GM21447 (cell line): ENCODE results near the gene FAM131A.

Experiments
- ATAC-seq: cut with Tn5 transposase; IDR thresholded peaks from one replicate; pipeline ENCODE4 v1.9.1; 2021; ENCODE audit not compliant: unreplicated experiment

FAM131A gene

DNA sequence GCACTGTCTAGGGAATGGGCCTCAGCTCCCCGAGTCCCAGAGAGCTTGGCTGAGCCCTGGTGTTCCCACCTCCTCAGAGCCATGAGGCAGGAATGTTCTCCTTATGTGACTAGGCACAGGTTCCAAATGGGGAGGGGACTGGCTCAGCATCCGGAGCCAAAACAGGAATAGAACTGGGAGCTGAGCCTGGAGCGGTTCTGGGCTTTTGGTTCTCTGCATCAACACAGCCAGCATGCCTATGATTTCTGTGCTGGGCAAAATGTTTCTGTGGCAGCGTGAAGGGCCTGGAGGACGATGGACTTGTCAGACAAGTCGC, at the start of gene FAM131A:
TSS of gene FAM131A (plus strand) at position 202 of the 316 bp plus-strand sequence. CDS start at position 233, 31 bp downstream.
- no peak for ATAC-seq

- no peak for ATAC-seq
These were observed 47.9 kb upstream of the FAM131A start for GRCh38 chr3:184289426-184289938.

DNA sequence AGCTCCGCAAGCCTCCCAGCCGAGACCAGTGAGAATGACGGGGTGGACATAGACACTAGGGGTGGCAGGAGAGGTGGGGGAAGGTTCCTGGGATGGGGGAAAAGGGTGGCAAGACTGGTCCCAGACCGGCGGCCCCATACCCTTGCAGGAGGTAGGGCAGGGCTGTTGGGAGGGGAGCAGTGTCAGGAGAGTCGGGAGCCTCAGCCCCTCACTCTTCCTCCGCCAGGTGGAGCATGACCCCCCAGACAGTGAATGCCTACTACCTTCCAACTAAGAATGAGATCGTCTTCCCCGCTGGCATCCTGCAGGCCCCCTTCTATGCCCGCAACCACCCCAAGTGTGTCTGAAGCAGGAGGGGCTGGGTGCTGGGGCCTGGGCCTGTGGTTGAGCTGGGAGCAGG, 47.1 kb upstream of the FAM131A start:
- ATAC-seq = no peak

- ATAC-seq = no peak
These were observed 46.2 kb upstream of the FAM131A start for GRCh38 chr3:184291044-184291737.

GRCh38 chr3:184291738-184292445, 45.5 kb upstream of the FAM131A start:
- ATAC-seq = no peak

DNA sequence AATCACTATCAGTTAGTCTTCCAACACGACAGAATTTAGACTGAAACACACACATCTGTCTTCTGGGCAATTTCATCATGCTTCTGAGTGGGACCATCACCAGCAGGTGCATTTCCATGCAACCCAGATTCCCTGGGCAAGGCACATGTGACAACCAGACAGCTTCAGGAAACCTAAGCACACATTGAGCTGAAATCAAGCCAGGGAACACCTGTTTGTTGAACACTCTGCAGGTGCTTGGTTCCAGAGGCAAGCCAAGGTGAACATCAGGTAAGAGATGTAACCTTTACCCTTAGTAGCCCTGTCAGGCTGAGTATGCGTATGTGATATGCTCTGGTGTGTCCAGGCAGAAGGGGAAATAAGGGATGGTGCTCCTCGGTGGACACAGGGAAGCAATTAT, 41.6 kb upstream of the FAM131A start:
- ATAC-seq = no peak

GRCh38 chr3:184296616-184297015, 40.8 kb upstream of the FAM131A start:
- ATAC-seq = no peak

DNA sequence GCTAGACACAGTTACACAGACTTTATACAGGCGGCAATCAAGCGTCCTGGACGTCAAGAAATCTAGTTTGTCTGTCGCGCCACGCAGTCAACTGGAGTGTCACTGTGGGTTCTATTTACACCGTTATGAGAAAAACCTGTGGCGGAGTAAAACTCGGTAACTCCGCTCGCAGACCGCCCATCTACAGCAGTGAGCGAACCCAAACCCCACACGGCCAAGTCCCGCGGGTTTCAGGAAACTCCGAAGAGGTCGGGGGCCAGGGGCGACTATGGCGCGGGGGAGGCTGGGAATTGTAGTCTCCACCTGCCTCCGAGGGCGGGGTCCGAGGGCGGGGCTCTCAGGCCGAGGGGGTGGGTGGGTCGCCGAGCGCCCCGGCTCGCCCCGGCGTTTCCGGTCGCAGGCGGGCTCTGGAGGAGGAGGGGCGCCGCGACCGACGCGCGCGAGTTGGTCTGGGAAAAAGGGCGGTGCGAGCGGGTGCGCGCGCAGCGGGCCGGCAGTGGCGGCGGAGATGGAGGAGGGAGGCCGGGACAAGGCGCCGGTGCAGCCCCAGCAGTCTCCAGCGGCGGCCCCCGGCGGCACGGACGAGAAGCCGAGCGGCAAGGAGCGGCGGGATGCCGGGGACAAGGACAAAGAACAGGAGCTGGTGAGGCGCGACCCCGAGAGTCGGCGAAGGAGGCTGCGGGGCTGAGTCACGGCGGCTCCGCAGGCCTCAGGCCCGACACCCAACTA, 38.5 kb upstream of the FAM131A start, which contains the start of gene PSMD2:
TSS of gene PSMD2 (plus strand) at position 483 of the 729 bp plus-strand sequence. CDS start at position 509, 26 bp downstream.
- ATAC-seq = peak; percentile 91

DNA sequence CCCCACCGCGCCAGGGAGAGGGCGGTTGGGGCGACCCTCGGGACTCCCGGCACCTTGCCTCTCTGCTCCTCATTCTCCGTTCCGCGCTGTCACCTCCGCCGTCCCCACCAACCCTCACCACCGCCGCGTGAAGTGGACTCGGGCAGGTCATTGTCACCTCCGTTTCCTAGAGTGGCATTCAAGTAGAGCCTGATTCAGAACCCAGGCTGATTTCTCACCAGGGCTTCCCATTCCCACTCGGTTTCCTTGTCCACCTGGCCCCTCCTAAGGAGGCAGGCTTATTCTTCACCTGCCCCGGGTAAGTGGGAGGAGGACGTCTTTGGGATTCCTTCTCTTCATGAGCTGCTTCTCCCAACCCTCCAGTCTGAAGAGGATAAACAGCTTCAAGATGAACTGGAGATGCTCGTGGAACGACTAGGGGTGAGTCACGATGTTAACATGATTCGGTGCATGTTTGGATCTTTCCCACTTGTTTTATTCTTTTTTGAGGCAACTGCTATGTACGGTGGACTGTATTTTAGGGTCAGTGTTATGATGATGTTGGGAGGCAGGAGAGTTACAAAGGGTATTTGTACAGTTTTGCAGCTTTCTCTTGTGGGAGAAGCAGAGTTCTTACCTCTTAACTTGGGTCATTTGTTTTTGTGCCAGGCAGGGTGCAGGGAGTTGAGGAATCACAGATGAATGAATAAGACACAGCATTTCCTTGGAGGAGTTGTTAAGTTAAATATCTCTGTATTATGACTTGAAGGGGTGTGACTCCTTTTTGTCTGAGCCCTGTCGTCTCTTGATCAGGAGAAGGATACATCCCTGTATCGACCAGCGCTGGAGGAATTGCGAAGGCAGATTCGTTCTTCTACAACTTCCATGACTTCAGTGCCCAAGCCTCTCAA, 37.7 kb upstream of the FAM131A start:
- peak; percentile 12 for ATAC-seq

GRCh38 chr3:184300378-184300720, 37.1 kb upstream of the FAM131A start:
- ATAC-seq = no peak

GRCh38 chr3:184305577-184305976, 31.8 kb upstream of the FAM131A start:
- no peak for ATAC-seq

- ATAC-seq = no peak
These were observed 30.9 kb upstream of the FAM131A start for GRCh38 chr3:184306341-184306972.

- ATAC-seq = no peak
These were observed 29.5 kb upstream of the FAM131A start for GRCh38 chr3:184307915-184308314.

DNA sequence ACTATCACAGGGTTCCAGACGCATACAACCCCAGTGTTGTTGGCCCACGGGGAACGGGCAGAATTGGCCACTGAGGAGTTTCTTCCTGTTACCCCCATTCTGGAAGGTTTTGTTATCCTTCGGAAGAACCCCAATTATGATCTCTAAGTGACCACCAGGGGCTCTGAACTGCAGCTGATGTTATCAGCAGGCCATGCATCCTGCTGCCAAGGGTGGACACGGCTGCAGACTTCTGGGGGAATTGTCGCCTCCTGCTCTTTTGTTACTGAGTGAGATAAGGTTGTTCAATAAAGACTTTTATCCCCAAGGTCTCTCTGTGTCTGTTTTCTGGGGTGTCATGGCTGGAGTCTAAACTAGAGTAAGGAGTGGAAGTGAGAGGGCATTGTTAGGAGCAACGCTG, 28.7 kb upstream of the FAM131A start:
- no peak for ATAC-seq

DNA sequence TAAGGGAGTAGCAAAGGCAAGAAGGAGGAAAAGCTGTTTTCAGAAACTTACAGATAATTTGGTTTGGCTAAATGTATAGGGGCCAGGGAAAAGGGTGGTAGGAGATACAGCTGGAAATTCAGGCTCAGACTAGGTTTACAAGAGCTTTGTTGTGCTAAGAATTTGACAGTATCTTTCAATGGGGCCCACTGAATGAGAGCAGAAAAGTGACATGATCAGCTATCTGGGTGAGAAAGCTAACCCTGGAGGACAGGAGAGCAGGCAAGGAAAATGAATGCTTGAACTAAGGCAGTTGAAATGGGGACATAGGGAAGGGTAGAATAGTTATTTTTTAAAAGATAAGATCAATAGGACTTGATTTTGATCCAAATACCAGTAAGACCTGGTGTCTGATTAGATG, 25.8 kb upstream of the FAM131A start:
- no peak for ATAC-seq

DNA sequence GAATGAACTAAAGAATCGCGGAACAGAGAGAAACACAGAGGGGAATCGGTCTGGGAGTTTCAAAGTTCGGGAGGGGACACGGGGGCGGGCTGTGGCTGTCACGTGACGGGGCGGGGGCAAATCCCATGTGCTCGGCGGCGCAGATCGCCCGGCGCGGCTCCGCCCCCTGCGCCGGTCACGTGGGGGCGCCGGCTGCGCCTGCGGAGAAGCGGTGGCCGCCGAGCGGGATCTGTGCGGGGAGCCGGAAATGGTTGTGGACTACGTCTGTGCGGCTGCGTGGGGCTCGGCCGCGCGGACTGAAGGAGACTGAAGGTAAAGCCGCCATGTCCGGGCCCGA, 23.1 kb upstream of the FAM131A start, which contains the start of gene EIF4G1:
TSS of gene EIF4G1 (plus strand) at position 244 of the 337 bp plus-strand sequence. CDS start 1,191 bp downstream, outside the sequence.
- peak; percentile 79 for ATAC-seq

DNA sequence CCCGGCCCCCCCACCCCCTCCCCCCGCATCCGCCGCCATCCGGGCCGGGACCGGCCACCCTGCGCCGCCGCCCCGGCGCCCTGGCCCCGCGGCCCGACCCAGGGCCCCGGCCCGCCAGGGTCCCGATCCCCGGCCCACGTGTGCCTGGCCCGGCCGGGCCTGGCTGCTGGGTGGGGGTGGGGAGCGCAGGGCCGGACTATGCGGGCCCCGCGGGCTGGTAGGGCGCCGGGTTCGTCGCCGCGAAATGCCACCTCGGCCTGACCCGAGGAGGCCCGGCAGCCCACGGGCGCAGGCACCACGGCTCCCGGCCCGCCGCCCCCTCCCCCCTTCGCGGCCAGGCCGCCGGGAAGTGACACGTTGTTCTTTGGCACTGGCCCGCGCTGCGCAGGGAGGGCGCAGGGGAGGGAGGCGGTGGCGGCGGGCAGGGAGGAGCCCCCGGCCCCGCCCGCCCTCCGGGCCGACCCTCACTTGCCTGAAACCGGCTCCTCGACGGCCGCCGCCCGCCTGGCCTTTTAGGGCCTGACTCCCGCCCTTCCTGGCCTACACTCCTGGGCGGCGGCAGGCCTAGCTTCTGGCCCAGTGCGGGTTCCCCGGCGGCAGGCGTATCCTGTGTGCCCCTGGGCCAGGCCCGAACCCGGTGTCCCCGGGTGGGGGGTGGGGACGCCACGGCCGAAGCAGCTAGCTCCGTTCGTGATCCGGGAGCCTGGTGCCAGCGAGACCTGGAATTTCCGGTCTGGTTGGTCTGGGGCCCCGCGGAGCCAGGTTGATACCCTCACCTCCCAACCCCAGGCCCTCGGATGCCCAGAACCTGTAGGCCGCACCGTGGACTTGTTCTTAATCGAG, 22.5 kb upstream of the FAM131A start:
- ATAC-seq = peak; percentile 32

- ATAC-seq = peak; percentile 15
These were observed 21.9 kb upstream of the FAM131A start for GRCh38 chr3:184315543-184315867.

- no peak for ATAC-seq
These were observed 21.3 kb upstream of the FAM131A start for GRCh38 chr3:184315871-184316661.
